Measurements from ENCODE around the gene HLA-DQA1. TPM values are rescaled to one million over a fixed set of nuclear protein-coding genes. Genes with fewer than 3 reads are reported as not detected.

The HLA-DQA1 gene
- total RNA-seq, 1 experiment from 2014 or later = 0.22 TPM

GRCh38 chr6:32603222-32603621, 34.0 kb upstream of the HLA-DQA1 start:
- Mint-ChIP-seq H3K27me3 (ENCODE audit: low read depth) (peaks cover 23% of the 10 kb centered on the region), H3K27ac (no peak overlapping the region), H3K4me3 (no peak overlapping the region), H3K36me3 (peaks cover 3% of the 10 kb centered on the region), H3K9me3 (peaks cover 12% of the 10 kb centered on the region), H3K4me1 (no peaks in the 10 kb centered on the region)
- CTCF ChIA-PET = no interaction called here
- no peak for ATAC-seq
- POLR2A ChIA-PET = no interaction called here
- TF ChIP-seq NR1H2 (CRISPR knock-in tag; IDR thresholded peaks at IDR 0.05) (no peak), USF2 (CRISPR knock-in tag; IDR thresholded peaks at IDR 0.05) (no peak), TCF7 (CRISPR knock-in tag; IDR thresholded peaks at IDR 0.05; ENCODE audit: low read depth) (no peak), ZNF416 (CRISPR knock-in tag; IDR thresholded peaks at IDR 0.05) (no peak), ATF2 (CRISPR knock-in tag; IDR thresholded peaks at IDR 0.05; ENCODE audit: borderline replicate concordance, low read depth) (no peak), OVOL2 (CRISPR knock-in tag; IDR thresholded peaks at IDR 0.05; ENCODE audit: borderline replicate concordance) (no peak), MAX (CRISPR knock-in tag; IDR thresholded peaks at IDR 0.05) (no peak), ZNF317 (CRISPR knock-in tag; IDR thresholded peaks at IDR 0.05; ENCODE audit: borderline replicate concordance, low read depth) (no peak), PRRX2 (CRISPR knock-in tag; IDR thresholded peaks at IDR 0.05) (no peak), E2F4 (CRISPR knock-in tag; IDR thresholded peaks at IDR 0.05; ENCODE audit: borderline replicate concordance, low read depth) (no peak), CREM (CRISPR knock-in tag; IDR thresholded peaks at IDR 0.05) (no peak), CTCF (IDR thresholded peaks at IDR 0.05) (no peak), IRF1 (CRISPR knock-in tag; IDR thresholded peaks at IDR 0.05) (no peak), GRHL2 (CRISPR knock-in tag; IDR thresholded peaks at IDR 0.05; ENCODE audit: insufficient replicate concordance, severe bottlenecking) (no peak)
- no peak for DNase-seq (ENCODE audit: low spot score)

GRCh38 chr6:32603888-32604287, 33.3 kb upstream of the HLA-DQA1 start:
- Mint-ChIP-seq H3K36me3 (peaks cover 2% of the 10 kb centered on the region), H3K27ac (no peak overlapping the region), H3K27me3 (ENCODE audit: low read depth) (peaks cover 23% of the 10 kb centered on the region), H3K9me3 (peaks cover 9% of the 10 kb centered on the region), H3K4me1 (no peaks in the 10 kb centered on the region), H3K4me3 (no peak overlapping the region)
- ATAC-seq (no peak), DNase-seq (ENCODE audit: low spot score) (no peak)
- CTCF ChIA-PET = no interaction called here
- TF ChIP-seq ZNF416 (CRISPR knock-in tag; IDR thresholded peaks at IDR 0.05) (no peak), ZNF423 (CRISPR knock-in tag; IDR thresholded peaks at IDR 0.05) (no peak), OVOL2 (CRISPR knock-in tag; IDR thresholded peaks at IDR 0.05; ENCODE audit: borderline replicate concordance) (no peak), ZBTB43 (CRISPR knock-in tag; IDR thresholded peaks at IDR 0.05) (no peak), NR1H2 (CRISPR knock-in tag; IDR thresholded peaks at IDR 0.05) (no peak), ZNF138 (CRISPR knock-in tag; conservative IDR thresholded peaks at IDR 0.05) (no peak), ESRRA (CRISPR knock-in tag; IDR thresholded peaks at IDR 0.05; ENCODE audit: borderline replicate concordance) (no peak), CREM (CRISPR knock-in tag; IDR thresholded peaks at IDR 0.05) (no peak), KAT7 (CRISPR knock-in tag; IDR thresholded peaks at IDR 0.05; ENCODE audit: borderline replicate concordance) (no peak), STAT6 (CRISPR knock-in tag; conservative IDR thresholded peaks at IDR 0.05; ENCODE audit: low read depth) (no peak), ATF3 (CRISPR knock-in tag; conservative IDR thresholded peaks at IDR 0.05) (no peak)
- POLR2A ChIA-PET = no interaction called here

Measured in WTC11 (cell line).